Activated T-cell treated with anti-CD3 and anti-CD28 coated beads for 4 hours (primary cell): ENCODE measurements around the gene SEC14L1.
"Not testable (repeated sequence)": the region's sequence is repeated elsewhere in the genome, so short reads cannot be mapped to it uniquely, and the experiment has no call there.

Source experiments
- DNase-seq: peaks from one replicate; pipeline ENCODE4 v3.0.0-alpha.2; 2020

SEC14L1 gene

DNA sequence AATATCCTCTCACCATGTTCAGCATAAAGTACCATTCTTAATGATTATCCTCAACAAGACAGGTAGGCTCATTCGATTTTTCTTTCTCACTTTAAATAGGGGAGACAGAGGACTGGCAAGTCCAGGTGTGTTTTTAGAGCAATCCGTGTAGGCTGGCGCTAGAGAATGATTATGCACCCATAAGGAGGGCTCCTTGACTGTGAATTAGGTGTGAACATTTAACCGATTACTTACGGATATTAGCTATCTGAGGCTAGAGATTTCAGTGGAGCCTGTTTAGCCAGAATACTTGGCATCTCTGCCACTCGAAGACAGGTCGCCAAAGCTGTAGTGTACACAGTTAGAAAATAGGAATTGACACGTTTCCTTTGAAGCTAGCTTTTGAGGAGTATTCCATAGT, 1.9 kb downstream of the SEC14L1 start:
- no peak for DNase-seq

DNA sequence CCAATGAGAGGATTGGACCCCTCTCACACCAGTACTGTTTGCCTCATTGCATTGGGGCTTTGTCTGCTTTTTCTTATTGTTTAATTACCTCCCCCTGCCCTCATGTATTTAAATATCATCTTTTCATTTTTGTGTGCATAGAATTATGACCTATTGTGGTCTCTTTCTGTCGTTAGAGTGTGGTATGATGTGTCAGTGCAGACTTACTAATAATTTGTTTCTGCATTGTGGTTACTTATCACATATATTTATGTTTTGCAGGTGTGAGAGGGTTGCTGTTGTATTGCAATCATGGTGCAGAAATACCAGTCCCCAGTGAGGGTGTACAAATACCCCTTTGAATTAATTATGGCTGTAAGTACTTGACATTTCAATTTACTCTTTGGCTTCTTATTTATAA, 2.5 kb downstream of the SEC14L1 start:
- no peak for DNase-seq

DNA sequence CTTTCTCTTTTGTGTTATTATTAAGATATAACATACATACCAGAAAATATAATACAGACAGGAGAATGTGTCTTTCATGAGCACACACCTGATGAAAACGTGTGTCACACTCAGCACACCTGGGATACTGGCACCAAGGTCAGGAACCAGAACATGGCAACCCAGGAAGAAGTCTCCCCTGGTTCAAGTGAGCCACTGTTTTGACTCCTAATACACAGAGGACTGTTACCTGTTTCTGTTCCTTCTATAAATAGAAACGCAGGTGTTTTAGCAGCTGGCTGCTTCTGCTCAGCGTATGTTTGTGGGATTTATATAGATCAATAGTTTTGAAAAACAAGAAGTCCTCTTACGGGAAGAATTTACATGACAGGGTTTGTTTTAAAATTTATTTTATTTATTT, 3.5 kb downstream of the SEC14L1 start:
- DNase-seq = no peak

DNA sequence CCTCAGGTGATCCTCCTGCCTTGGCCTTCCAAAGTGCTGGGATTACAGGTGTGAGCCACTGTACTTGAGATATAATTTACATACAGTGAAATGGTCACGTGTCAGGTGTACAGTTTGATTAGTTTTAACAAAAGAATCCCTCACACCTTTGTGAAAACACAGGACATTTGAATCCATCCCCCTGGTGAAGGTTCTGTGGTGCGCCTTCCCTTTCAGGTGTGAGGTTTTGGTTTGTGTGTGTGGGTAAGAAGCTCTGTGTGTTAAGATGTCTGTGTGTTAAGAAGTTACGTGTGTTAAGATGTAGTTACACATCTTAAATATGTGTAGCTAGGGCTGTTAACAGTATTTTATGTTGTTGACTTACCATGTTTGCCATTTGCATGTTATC, 4.4 kb downstream of the SEC14L1 start:
- DNase-seq = no peak

DNA sequence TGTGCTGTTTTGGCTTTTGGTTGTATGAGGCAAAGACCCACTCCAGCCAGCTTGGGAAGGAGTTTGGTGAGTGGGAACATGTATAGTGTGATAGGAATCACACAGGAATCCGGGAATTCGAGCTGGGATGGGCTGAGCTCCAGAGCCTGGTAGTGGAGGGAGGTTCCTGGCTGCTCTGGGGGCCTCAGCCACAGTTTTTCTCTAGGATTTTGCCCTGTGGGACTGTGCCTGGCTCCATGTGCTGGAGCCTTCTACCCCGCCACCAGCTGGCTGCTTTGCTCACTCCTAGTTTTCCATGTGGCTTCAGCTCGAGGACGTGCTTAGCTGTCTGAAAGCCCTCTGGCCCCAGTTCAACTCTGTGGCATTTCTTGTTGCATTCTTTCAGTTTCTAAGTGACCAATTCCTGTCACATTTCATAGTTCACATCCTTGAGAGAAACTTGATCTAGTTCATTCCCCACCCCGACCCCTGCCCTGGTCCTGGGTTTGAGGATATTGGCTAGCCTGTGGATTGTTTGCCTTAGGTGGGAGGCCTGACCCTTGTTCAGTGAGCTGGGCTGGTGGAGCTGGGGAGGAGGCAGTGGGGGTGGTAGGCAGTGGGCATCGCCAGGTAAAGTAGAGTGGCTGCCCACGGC, 5.0 kb downstream of the SEC14L1 start:
- no peak for DNase-seq

DNA sequence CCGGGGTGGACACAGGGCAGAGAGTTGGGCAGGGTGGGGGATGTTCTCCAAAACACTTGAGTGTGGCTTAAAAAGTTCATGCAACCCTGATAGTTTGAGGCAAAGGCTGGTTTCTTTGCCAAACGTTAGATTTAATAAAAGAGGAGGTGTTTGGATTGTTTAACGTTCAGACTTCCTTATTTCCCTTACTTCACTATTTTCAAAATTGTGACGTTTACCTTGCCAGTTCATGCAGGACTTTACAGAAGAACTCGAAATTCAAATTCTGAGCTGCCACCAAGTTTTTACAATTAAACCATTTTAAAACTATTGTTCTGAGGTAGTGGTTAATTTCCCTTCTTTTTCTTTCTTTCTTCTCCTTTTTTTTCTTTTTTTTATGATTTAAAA, 5.5 kb downstream of the SEC14L1 start:
- DNase-seq = no peak

DNA sequence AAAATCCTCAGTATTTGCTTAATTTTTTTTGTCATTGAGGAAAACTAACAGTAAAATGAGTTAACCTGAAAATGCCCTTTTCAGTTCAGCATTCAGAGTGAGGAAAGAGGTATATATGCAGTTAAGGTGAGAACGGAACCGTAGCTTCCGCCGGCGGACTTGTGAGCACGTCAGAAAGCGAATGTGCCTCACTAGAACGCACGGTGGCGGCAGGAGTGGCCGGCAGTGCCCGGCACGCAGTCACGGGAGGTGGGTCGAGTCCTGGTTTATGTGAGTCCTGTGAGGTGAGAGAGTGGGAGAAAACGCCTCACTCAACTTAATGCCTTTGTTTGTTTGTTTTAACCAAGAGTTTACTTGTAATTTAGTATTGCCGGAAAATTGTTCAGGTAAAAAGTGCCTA, 6.1 kb downstream of the SEC14L1 start:
- no peak for DNase-seq

DNA sequence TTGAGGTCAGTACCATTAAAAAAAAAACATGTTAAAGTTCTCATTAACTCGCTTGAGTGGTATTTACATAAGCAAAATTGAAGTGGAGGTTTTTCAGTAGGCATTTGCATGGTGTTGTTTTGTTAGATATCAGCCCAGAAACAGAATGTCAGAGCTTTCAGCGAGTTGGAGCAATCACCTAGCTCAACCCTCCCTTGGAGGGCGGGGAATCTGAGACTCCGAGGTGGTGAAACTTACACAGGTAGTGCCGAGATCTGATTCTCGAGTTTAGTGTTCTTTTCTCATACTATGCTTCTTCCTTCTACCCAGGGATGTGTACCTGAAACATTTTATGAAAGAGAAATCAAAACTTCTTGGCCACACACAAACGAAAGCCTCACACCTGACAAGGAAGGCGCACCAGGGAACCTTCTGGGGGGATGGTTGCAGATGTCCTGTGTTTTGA, 6.6 kb downstream of the SEC14L1 start:
- DNase-seq = no peak

DNA sequence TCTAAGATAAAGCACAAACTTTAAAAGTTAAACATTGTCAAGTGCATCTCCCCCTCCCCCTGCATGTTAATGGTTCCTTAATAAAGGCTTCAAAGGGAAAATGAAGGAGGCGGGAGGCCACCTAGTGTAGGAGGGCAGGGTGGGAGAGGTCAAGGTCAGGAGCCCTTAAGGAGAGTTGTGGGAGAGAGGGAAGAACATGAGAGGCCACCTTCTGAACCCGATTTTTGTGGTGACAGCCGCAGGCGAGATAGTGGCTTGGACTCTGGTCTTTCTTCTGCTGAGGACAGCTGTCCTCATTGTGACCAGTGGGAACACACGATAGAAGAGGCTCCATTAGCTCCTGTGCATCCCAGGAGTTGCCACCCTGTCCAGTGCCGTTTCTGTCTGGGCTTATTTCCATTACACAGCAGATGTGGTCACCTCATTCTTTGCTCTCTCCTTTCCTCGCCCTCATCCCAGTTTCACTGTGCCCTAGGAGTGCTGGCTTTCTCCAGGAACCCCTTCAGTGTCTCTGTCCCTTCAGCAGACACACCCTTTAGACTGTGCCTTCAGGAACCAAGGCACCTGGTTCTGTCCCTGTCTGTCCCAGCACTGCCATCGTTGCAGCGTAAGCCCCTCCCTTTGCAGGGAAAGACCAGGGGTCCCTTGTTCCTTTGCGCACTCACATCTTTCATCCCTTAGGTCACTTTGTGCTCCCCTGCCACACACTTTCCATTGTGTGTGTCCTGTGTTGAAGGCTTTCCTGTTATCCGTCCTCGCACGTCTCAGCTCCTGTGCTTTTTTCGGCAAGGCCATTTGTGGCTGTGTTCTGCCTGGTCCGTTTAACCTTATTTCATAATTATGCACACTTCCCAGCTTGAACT, 7.5 kb downstream of the SEC14L1 start:
- no peak for DNase-seq

DNA sequence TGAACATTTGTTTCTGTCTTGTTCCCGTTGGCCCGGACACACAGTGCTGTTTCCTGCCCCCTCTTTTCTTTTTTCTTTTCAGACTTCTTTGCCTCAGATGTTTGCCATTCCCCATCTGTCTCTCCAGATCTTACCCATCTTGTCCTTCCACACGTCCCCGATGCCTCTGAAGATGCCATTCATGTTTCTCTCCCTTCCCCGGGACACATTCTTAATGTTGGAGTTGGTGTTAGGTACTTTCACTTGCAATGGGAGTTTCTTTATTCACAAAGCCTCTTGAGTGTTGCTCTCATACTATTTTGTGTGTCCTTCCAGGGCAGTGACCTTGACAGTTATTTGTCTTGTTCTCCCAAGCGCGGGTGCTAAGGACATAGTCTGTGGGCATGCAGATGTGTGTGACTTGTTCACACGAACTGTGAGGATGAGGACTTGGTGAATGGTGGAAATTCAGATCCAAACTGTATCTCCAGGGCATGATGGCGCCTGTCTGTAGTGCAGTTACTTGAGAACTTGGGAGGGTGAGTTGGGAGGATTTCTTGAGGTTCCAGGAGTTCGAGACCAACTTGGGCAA, 8.3 kb downstream of the SEC14L1 start:
- DNase-seq = no peak

DNA sequence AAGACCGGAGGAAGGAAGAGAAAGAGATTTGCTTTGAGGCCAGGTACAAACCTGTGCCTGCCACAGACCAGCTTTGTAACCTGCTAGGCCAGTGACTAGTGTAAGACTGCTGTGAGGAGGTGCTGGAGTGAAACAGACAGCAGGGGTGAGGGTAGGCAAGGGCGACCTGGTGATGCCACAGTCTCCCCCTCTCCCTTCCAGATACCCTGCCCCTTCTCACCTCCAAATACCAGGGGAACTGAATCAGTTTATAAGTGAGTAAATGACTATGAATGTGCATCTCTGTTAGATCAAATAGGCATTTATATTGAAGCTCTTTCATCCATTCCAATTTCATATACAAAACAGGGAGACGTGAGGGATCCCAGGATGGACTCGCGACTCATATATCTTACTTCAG, 9.4 kb downstream of the SEC14L1 start:
- no peak for DNase-seq

DNA sequence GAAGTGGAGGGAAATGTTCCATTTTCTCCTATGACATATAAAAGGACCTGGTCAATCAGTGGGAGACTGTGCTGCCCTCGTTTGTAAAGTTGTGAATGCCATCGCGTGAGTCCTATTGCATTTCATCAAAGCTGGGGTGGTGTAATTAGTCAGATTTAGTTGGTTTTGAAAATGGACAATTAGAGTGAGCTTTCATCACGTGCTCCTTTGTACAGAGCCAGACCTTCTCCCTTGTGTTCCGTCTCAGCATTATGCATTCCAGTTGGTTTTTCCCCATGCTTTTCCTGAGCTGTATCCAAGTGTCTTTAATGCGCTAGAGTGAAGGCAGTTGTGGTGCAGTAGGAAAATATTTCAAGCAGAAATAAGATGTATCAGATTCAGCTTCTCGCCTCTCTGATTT, 10.4 kb downstream of the SEC14L1 start:
- DNase-seq = no peak

DNA sequence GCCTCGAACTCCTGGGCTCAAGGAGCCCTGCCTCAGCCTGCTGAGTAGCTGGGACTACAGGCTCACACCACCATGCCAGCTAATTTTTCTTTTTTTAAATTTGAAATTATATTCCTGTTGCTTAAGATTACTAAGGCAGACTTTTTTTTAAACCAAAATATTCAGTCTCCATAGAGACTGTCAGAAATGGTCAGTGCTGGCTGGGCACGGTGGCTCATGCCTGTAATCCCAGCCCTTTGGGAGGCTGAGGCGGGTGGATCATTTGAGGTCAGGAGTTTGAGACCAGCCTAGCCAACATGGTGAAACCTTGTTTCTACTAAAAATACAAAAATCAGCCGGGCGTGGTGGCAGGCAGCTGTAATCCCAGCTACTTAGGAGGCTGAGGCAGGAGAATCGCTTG, 11.3 kb downstream of the SEC14L1 start:
- DNase-seq = not testable (repeated sequence)

DNA sequence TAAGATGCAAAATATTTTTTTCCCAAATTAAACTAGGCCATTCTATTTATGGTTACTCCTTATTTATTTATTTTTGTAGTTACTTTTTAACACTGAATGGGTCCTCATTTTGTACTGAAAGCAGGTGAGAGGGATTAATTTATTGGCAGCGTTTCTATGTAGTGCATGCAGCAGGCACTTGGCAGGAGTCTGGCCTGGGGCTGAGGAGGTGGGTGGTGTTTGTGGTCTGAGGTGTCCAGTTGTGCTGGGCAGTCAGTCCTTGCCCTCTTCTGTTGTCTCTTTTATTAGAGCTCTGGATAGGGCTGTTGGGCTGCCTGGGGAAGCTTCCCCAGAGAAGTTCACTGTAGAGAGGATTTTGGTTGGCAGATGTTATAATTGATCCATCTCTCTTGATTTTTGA, 12.7 kb downstream of the SEC14L1 start:
- no peak for DNase-seq

DNA sequence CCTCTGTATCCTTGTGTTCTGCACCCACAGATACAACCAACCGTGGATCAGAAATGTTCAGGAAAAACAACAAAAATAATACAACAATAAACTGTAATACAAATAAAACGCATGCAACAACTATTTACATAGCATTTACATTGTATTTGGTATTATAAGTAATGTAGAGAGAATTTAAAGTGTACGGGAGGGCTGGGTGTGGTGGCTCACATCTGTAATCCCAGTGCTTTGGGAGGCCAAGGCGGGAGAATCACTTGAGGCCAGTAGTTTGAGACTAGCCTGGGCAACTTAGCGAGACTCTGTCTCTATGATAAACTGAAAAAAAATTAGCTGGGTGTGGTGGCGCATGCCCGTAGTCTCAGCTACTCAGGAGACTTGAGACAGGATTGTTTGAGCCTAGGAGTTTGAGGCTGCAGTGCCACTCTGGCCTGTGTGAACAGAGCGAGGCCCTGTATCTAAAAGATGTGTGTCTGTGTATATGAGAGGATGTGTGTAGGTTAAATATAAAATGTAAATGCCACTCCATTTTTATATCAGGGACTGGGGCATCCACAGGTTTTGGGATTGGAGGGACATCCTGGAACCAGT, 13.3 kb downstream of the SEC14L1 start:
- DNase-seq = no peak

DNA sequence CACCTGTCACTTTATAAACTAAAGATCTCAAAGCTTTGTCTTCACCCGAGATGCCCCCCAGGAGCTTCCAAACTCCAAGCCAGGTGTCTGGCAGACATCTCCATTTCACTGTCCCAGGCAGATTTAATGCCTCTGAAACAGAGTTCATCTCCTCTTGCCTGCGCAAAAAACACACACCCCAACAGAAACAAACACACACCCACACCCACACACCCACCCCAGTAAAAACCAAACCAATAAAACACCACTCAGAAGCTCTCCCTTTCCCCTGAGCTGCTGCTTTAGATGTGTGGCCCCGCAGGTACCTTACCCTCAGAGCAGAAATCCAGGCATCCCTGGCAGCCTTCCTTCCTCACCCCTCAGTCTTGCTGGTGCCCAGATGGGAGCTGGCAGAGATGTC, 14.4 kb downstream of the SEC14L1 start:
- no peak for DNase-seq

DNA sequence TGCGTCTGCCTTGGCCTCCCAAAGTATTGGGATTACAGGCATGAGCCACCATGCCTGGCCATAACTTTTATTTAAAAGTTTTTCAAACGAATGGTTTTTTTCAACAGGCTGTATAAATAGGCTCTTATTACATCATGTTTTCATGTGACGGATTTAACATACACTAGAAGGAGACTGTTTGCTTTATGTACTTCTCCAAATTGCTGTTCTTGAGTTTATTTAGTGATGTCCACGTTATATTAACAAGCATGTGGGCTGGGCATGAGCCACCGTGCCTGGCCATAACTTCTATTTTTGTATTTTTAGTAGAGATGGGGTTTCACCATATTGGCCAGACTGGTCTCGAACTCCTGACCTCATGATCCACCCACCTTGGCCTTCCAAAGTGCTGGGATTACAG, 17.0 kb downstream of the SEC14L1 start:
- DNase-seq = not testable (repeated sequence)

DNA sequence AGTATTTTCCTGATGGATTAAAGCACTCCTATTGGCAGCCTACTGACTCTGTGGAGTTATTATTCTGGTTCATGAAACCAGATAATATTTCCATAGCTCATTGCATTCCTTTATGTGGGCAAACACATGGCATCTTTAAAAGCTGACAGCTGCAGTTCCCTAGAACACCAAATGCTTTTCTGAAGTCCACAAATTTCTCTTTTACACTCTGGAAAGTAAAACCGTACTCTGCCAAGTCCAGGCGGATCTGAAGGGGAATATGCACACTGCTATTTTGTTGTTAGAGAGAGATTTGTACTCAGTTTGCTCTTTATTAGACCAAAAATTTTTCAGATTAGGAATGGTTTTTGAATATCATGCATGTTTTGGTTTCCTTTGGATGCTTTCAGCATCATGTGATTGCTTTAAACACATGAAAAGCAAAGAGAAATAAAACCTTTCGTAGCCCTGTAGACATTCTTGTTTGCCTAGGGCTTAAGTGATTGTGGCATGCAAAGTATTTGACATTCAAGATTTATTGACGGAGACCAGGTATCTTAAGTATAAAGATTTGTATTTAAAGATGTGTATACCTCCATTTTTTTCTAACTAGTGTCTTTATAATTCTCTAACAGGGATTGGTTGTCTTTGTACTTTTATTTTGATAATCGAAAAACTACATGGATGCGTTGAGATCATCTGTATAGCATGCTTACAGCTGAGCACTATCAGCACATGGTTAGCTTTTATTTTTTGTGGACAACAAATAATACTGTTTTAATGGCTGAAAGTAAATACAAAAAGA, 19.5 kb downstream of the SEC14L1 start:
- no peak for DNase-seq

DNA sequence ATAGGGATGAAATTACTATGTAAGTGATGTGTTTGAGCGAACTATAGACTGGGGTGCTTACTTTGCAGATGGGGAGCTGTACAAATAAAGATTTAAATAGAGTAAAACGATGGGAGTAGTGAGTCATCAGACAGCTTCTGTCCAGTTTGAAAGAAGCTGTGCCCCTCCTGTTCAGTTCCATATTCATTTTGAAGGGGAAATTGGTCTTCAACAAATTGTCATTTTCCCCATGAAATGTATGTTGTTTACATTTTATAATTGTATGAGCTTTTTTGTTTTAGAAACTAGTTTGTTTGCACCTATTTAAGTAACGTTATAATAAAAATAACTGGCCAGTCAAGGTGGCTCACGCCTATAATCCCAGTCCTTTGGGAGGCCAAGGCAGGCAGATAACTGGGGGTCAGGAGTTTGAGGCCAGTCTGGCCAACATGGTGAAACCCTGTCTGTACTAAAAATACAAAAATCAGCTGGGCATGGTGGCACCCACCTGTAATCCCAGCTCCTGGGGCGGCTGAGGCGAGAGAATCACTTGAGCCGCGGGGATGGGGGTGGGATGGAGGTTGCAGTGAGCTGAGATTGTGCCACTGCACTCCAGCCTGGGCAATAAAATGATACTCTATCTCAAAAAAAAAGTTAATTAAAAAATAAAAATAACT, 20.2 kb downstream of the SEC14L1 start:
- no peak for DNase-seq

DNA sequence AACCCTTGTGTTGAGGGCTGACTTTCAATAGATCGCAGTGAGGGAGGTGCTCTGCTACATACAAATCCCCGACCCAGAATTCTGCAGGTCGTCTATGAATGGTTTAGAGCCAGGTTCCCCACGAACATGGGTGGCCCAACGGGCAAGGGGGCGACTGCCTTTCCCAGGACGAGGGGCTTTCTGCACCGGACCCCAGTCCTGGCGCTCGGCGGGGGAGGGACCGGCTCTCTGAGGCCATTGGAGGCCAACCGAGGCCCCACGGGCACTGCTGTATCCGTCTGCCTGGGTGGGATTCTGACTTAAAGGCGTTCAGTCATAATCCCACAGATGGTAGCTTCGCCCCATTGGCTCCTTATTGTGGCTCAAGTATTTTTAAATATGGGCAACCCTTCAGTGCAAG, 21.2 kb downstream of the SEC14L1 start:
- DNase-seq = no peak

DNA sequence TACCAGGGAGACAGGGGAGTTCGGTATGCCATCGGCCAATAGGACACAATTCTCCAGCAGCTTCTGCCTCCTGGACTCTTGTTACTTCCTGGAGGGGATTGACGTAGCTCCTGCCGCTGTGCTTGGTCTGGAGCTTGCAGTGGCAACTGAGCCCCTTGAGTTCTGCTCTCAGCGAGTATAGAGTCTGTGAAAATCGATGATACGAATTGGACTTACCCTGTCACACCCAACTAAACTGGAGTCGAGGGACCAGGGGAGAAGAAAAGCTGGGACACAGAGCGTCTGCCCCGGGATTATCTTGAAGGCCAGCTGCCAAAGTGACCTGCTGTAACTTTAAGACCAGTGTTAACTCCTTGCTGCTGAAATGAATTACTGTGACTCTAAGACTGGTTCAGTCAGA, 22.2 kb downstream of the SEC14L1 start:
- DNase-seq = no peak

DNA sequence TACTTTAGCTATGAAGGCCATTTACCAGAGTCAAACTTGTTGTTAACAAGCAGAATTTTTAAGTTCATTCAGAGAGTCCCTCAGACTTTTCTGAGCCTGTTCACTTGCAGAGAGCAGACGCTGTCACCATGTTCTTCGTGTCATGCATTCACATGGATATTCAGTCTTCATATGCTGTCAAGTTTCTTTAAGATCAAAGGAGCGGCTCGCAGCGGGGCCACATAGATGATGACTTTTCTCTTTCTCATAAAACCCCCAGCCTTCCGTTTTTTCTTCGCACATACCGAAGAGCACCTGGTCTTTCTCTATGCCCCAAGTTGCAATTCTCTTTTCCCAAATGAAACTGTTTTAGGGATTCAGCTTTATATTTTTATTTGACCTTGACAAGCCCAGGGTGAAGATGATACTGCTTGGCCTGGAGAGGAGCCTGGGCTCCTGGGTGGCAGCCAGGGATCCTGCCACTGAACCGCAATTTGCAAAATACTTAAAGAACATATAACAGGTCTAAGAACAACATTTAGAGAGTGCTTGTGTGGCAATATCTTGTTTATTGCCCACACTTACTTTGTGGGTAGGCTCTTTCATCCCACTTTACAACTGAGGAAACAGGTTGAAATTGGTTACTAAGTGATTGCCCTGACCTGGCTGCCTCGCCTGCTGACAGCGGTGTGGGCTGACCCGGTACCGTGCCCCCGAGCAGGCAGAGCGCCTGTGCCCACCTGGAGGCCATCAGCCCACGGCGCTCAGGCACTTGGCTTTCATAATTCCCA, 22.9 kb downstream of the SEC14L1 start:
- DNase-seq = no peak
